Measurements from ENCODE around the gene BDNF.

The BDNF gene

GRCh38 chr11:27626269-27626937 lies 73.9 kb downstream of the BDNF start:
- DNase-seq (ENCODE audit: low read depth): no peak
- no peak overlapping the region for H3K4me3 ChIP-seq (ENCODE audit: control insufficient read depth, low read depth, low read length)
- TF ChIP-seq, protein P1, sequence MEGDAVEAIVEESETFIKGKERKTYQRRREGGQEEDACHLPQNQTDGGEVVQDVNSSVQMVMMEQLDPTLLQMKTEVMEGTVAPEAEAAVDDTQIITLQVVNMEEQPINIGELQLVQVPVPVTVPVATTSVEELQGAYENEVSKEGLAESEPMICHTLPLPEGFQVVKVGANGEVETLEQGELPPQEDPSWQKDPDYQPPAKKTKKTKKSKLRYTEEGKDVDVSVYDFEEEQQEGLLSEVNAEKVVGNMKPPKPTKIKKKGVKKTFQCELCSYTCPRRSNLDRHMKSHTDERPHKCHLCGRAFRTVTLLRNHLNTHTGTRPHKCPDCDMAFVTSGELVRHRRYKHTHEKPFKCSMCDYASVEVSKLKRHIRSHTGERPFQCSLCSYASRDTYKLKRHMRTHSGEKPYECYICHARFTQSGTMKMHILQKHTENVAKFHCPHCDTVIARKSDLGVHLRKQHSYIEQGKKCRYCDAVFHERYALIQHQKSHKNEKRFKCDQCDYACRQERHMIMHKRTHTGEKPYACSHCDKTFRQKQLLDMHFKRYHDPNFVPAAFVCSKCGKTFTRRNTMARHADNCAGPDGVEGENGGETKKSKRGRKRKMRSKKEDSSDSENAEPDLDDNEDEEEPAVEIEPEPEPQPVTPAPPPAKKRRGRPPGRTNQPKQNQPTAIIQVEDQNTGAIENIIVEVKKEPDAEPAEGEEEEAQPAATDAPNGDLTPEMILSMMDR (conservative IDR thresholded peaks at IDR 0.05; ENCODE audit: control insufficient read depth, insufficient read depth, low read depth, low read length): no peak

DNA sequence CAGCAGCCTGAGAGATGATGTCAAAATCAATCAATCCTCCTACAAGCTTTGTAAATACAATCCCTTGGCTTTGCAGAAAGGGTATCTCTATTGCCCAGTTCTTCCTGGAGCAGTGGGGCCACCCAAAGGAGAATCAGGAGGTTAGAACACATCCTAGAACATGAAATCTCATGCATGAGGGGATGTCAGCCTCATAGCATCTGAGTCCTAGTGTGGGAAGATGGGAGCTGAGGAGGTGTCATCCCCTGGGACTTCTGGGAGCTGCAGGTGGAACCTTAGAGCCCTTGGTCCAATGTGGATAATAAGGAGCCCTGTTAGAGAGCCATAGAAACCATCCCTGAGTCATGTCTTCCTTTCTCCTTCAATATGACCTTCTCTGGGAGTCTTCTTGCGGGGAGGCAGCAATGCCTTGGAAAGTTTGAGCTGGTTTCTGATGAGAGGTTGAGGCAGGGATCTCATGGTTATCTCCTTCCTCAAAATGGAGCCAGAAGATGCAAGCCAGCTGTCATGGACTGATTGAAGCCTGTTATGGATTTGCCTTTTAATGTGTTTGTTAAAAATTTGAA lies 74.8 kb downstream of the BDNF start:
- DNase-seq (ENCODE audit: low read depth): no peak
- TF ChIP-seq, protein P1 (conservative IDR thresholded peaks at IDR 0.05; ENCODE audit: control insufficient read depth, insufficient read depth, low read depth, low read length): no peak

DNA sequence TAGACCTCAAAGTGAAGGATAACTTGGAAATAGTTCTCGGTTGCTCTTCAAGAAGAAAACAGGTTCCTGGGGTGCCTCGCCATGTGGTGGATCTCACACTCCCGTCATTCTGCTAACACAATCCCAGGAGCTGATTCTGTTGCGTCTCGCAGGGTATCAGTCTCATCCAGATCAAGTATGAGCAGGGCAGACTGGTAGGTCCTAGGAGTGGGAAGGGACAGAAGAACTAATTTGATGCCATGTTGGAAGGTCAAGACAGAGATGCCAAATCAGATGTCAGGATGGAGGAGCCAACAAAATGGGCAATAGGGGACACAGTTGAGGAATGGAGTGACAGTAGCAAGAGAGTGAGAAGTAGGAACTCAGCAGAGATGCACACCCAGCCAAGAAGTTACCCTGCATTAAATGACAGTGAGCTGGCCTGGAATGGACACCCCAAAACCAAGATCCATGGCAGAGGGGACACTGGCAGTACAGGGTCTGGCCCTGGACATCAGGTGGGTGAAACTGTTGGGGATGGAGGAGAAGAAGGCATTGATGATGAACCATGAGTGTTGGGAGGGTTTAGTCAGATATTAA lies 76.2 kb downstream of the BDNF start:
- DNase-seq (ENCODE audit: low read depth): no peak
- TF ChIP-seq, protein P1 (conservative IDR thresholded peaks at IDR 0.05; ENCODE audit: control insufficient read depth, insufficient read depth, low read depth, low read length): no peak
- H3K4me3 ChIP-seq (ENCODE audit: control insufficient read depth, low read depth, low read length): no peak overlapping the region

More for the DNA sequence above, 74.8 kb downstream of the BDNF start:
- no peak overlapping the region for H3K4me3 ChIP-seq (ENCODE audit: control insufficient read depth, low read depth, low read length)

- DNase-seq (ENCODE audit: low read depth): no peak
- TF ChIP-seq, protein P1 (conservative IDR thresholded peaks at IDR 0.05; ENCODE audit: control insufficient read depth, insufficient read depth, low read depth, low read length): no peak
- H3K4me3 ChIP-seq (ENCODE audit: control insufficient read depth, low read depth, low read length): no peak overlapping the region
Observed at GRCh38 chr11:27622541-27623300, 77.5 kb downstream of the BDNF start.

- peak; percentile 19 for DNase-seq (ENCODE audit: low read depth)
- TF ChIP-seq, protein P1 (conservative IDR thresholded peaks at IDR 0.05; ENCODE audit: control insufficient read depth, insufficient read depth, low read depth, low read length): no peak
- no peak overlapping the region for H3K4me3 ChIP-seq (ENCODE audit: control insufficient read depth, low read depth, low read length)
Observed at GRCh38 chr11:27621405-27622161, 78.7 kb downstream of the BDNF start.

- TF ChIP-seq, protein P1 (conservative IDR thresholded peaks at IDR 0.05; ENCODE audit: control insufficient read depth, insufficient read depth, low read depth, low read length): no peak
- no peak for DNase-seq (ENCODE audit: low read depth)
- H3K4me3 ChIP-seq (ENCODE audit: control insufficient read depth, low read depth, low read length): no peak overlapping the region
Observed at GRCh38 chr11:27619763-27620335, 80.4 kb downstream of the BDNF start.

All from fibroblast of mammary gland (primary cell).